K562 (cell line): Measurements from ENCODE around the gene CCT7.
A peak's percentile ranks its signal among the peaks of the same experiment; 100 is the strongest.

ENCODE experiments used
- BRCA1 ChIP-seq, 2 experiments: fragments of 450-650 bp in 1 of 2; sonication (generic) in 1 of 2; formaldehyde crosslinking in 1 of 2; IDR thresholded peaks; 2 replicates each; pipeline versions ENCODE4 v1.5.0 to v1.6.1; 2017 to 2020; ENCODE audit warnings: mild to moderate bottlenecking in 1 of 2, missing genetic modification reagents in 1 of 2
- CTCF ChIP-seq, 3 experiments: IDR thresholded peaks in 2 of 3; conservative IDR thresholded peaks in 1 of 3; 2 replicates each; pipeline ENCODE4 v1.5.1; 2011 to 2012; ENCODE audit warnings: low read length in 3 of 3, mild to moderate bottlenecking in 3 of 3, control low read depth in 2 of 3, improper control_type of control experiment in 1 of 3, inconsistent platforms in 1 of 3, low read depth in 1 of 3, mixed read lengths in 1 of 3, moderate library complexity in 1 of 3; ENCODE audit not compliant: insufficient read depth in 2 of 3
- EZH2 ChIP-seq: IDR thresholded peaks from 2 replicates; pipeline ENCODE4 v1.6.1; 2012; ENCODE audit warnings: low read depth, mild to moderate bottlenecking, inconsistent platforms, low read length, borderline replicate concordance
- PREB ChIP-seq: sonication (generic); formaldehyde crosslinking; IDR thresholded peaks from 2 replicates; pipeline ENCODE4 v1.8.1; 2023; ENCODE audit warnings: mild to moderate bottlenecking, missing genetic modification reagents
- SOX6 ChIP-seq: fragments of 450-650 bp; IDR thresholded peaks from 2 replicates; pipeline ENCODE4 v1.6.1; 2014; ENCODE audit warnings: mild to moderate bottlenecking
- TBP ChIP-seq: optimal IDR thresholded peaks from 2 replicates; pipeline ENCODE3; 2011; ENCODE audit warnings: low read depth, low read length, improper control_type of control experiment
- ZBTB11 ChIP-seq, 3 experiments: fragments of 200-800 bp in 1 of 3; fragments of 250-450 bp in 1 of 3; fragments of 450-650 bp in 1 of 3; sonication (Bioruptor Pico) in 1 of 3; sonication (Bioruptor generic) in 1 of 3; formaldehyde crosslinking in 1 of 3; IDR thresholded peaks; 2 replicates each; pipeline versions ENCODE4 v1.6.1 to v1.8.0; 2016 to 2022; ENCODE audit warnings: mild to moderate bottlenecking in 2 of 3, missing genetic modification characterization in 2 of 3, missing compliant biosample characterization in 1 of 3, moderate library complexity in 1 of 3

- TF ChIP-seq PREB (CRISPR knock-in tag) (no peak), CTCF (IDR thresholded peaks at IDR 0.05 in 2 of 3, conservative IDR thresholded peaks at IDR 0.05 in 1 of 3; ENCODE audit: insufficient read depth in 2 of 3, low read depth in 1 of 3, low read length in 3 of 3) (no peak), BRCA1 (IDR thresholded peaks at IDR 0.05) (no peak), BRCA1 (CRISPR knock-in tag; IDR thresholded peaks at IDR 0.05) (no peak), ZBTB11 (CRISPR knock-in tag; IDR thresholded peaks at IDR 0.05) (peak; percentile 90 to 99 (median 97)), TBP (peak; percentile 96), SOX6 (peak; percentile 30; the same call in 1 of the 2 replicates), EZH2 (no peak)
These were observed at the start of gene CCT7 for GRCh38 chr2:73233932-73234832.
